Measurements from ENCODE around the gene TDRD10. TPM values are rescaled to one million over a fixed set of nuclear protein-coding genes. Genes with fewer than 3 reads are reported as not detected.

Gene TDRD10
- total RNA-seq, 1 donor from 2014 or later, result not detected

DNA sequence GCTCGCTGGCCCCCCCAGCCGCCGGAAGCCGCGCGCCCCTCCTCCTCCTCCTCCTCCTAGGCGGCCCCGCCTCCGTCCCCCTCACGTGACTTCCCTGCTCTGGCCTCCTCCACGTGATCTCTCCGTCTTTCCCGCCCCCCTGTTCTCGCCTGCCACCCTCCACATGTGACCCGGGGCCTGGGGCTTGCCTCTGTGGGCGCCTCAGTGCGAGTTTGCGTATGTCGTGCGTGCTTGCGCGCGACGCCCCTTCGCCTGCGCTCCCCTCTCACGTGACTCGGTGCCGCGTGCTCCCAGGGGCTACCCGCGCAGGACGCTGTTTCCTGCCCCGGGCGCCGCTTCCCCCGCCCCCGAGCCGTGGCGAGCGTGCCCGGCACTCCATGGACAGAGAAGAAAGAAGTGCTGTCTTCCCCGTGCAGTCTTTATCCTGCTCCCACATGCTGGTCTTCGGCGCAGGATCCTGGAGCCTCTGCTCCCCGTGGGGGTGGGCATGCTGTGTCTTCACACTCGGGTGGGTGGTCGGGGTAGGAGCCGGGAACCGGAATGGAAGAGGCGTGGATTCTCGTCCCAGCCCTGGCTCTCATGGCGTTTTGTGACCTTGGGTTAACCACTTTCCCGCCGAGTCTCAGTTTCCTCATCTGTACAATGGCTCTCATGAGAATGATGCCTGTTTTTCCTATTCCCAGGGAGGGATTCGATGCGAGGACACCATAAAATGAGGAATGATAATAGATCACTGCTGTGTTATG, 56.9 kb downstream of the TDRD10 start:
- peak; percentile 100 for DNase-seq
- Mint-ChIP-seq H3K4me3 (peak overlapping the region; percentile 98), H3K27me3 (no peaks in the 10 kb centered on the region), H3K27ac (peak overlapping the region; percentile 98), H3K4me1 (peaks cover 38% of the 10 kb centered on the region), H3K36me3 (ENCODE audit: low read depth) (peaks cover 34% of the 10 kb centered on the region), H3K9me3 (no peaks in the 10 kb centered on the region)
- intact Hi-C loops (cut with micrococcal nuclease), result loop anchor here (1.0 to 5.0 kb wide), 12 partner anchors 9 to 526 kb away; partner anchors contain the start of genes ADAR, IL6R and UBAP2L

GRCh38 chr1:154559466-154560044, 57.5 kb downstream of the TDRD10 start:
- Mint-ChIP-seq H3K27ac (peak overlapping the region; percentile 98), H3K4me1 (peaks cover 38% of the 10 kb centered on the region), H3K9me3 (no peaks in the 10 kb centered on the region), H3K4me3 (peak overlapping the region; percentile 98), H3K36me3 (ENCODE audit: low read depth) (peaks cover 30% of the 10 kb centered on the region), H3K27me3 (no peaks in the 10 kb centered on the region)
- intact Hi-C loops (cut with micrococcal nuclease), result loop anchor here (1.0 to 5.0 kb wide), 12 partner anchors 9 to 526 kb away; partner anchors contain the start of genes ADAR, IL6R and UBAP2L
- DNase-seq, result peak; percentile 95

- intact Hi-C loops (cut with micrococcal nuclease), result no loop called here
- Mint-ChIP-seq H3K27ac (no peak overlapping the region), H3K27me3 (peaks cover 31% of the 10 kb centered on the region)
These were observed 63.9 kb downstream of the TDRD10 start for GRCh38 chr1:154565876-154566275.

DNA sequence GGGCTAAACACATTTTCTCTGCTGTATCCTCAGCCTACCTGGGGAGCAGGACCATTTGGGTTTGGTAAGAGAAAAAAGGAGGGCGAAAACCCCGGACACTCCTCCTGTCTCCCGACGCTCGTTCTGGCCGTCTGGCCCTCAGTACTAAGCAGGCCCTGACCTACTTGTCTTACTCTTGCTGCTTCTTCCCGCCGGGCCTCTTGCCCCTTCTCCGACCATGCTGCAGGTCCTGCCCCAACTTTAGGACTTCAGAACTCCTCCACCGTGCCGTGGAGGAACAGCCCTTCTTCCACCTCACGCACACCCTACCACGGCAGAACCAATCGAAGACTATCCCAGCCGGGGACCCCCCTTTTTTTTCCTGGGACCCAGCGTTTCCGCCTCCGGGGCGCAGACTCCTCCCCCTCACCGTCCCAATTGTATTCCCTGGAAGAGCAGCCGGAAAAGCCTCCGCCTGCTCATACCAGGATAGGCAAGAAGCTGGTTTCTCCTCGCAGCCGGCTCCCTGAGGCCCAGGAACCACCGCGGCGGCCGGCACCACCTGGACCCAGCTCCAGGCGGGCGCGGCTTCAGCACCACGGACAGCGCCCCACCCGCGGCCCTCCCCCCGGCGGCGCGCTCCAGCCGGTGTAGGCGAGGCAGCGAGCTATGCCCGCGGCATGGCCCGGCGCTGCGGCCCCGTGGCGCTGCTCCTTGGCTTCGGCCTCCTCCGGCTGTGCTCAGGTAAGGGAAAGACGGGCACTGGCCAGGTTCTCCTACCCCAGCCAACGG, 65.6 kb downstream of the TDRD10 start, which contains the start of gene CHRNB2:
Gene CHRNB2 (plus strand): TSS at position 393 of the 771 bp plus-strand sequence. CDS start 267 bp downstream, at position 660.
- Mint-ChIP-seq H3K4me3 (peak within 1 kb of the TSS; percentile 57), H3K27ac (peak within 1 kb of the TSS; percentile 26), H3K4me1 (peaks cover 6% of the 10 kb centered on the region), H3K27me3 (peaks cover 33% of the 10 kb centered on the region), H3K9me3 (no peaks in the 10 kb centered on the region), H3K36me3 (ENCODE audit: low read depth) (no peaks in the 10 kb centered on the region)
- peak; percentile 96 for DNase-seq
- intact Hi-C loops (cut with micrococcal nuclease), result loop anchor here (1.0 kb wide), 1 partner anchor 8 kb away; no protein-coding TSS in a partner anchor

More at GRCh38 chr1:154565876-154566275, 63.9 kb downstream of the TDRD10 start:
- DNase-seq, result no peak
- Mint-ChIP-seq H3K36me3 (ENCODE audit: low read depth) (no peaks in the 10 kb centered on the region), H3K4me3 (no peak overlapping the region), H3K4me1 (peaks cover 6% of the 10 kb centered on the region), H3K9me3 (no peaks in the 10 kb centered on the region)

- Mint-ChIP-seq H3K9me3 (no peaks in the 10 kb centered on the region), H3K4me3 (peak overlapping the region; percentile 57), H3K4me1 (peaks cover 6% of the 10 kb centered on the region), H3K27ac (no peak overlapping the region), H3K27me3 (peaks cover 33% of the 10 kb centered on the region), H3K36me3 (ENCODE audit: low read depth) (no peaks in the 10 kb centered on the region)
- intact Hi-C loops (cut with micrococcal nuclease), result loop anchor here (1.0 kb wide), 1 partner anchor 9 kb away; no protein-coding TSS in a partner anchor
- no peak for DNase-seq
These were observed 66.3 kb downstream of the TDRD10 start for GRCh38 chr1:154568157-154568815.

DNA sequence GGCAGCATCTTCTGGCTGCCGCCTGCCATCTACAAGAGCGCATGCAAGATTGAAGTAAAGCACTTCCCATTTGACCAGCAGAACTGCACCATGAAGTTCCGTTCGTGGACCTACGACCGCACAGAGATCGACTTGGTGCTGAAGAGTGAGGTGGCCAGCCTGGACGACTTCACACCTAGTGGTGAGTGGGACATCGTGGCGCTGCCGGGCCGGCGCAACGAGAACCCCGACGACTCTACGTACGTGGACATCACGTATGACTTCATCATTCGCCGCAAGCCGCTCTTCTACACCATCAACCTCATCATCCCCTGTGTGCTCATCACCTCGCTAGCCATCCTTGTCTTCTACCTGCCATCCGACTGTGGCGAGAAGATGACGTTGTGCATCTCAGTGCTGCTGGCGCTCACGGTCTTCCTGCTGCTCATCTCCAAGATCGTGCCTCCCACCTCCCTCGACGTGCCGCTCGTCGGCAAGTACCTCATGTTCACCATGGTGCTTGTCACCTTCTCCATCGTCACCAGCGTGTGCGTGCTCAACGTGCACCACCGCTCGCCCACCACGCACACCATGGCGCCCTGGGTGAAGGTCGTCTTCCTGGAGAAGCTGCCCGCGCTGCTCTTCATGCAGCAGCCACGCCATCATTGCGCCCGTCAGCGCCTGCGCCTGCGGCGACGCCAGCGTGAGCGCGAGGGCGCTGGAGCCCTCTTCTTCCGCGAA, 69.4 kb downstream of the TDRD10 start:
- Mint-ChIP-seq H3K27ac (no peak overlapping the region), H3K4me3 (no peak overlapping the region), H3K36me3 (ENCODE audit: low read depth) (peaks cover 3% of the 10 kb centered on the region), H3K27me3 (peaks cover 24% of the 10 kb centered on the region), H3K9me3 (no peaks in the 10 kb centered on the region), H3K4me1 (peaks cover 6% of the 10 kb centered on the region)
- intact Hi-C loops (cut with micrococcal nuclease), result no loop called here
- no peak for DNase-seq

DNA sequence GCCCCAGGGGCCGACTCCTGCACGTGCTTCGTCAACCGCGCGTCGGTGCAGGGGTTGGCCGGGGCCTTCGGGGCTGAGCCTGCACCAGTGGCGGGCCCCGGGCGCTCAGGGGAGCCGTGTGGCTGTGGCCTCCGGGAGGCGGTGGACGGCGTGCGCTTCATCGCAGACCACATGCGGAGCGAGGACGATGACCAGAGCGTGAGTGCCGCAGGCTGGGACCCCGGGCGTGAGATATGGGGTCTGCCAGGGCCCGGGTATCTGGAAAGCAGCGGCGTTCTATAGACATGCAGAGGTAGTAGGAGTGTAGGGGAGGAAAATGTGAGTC, 69.9 kb downstream of the TDRD10 start:
- peaks cover 3% of the 10 kb centered on the region for H3K36me3 Mint-ChIP-seq (ENCODE audit: low read depth)
- intact Hi-C loops (cut with micrococcal nuclease), result no loop called here

DNA sequence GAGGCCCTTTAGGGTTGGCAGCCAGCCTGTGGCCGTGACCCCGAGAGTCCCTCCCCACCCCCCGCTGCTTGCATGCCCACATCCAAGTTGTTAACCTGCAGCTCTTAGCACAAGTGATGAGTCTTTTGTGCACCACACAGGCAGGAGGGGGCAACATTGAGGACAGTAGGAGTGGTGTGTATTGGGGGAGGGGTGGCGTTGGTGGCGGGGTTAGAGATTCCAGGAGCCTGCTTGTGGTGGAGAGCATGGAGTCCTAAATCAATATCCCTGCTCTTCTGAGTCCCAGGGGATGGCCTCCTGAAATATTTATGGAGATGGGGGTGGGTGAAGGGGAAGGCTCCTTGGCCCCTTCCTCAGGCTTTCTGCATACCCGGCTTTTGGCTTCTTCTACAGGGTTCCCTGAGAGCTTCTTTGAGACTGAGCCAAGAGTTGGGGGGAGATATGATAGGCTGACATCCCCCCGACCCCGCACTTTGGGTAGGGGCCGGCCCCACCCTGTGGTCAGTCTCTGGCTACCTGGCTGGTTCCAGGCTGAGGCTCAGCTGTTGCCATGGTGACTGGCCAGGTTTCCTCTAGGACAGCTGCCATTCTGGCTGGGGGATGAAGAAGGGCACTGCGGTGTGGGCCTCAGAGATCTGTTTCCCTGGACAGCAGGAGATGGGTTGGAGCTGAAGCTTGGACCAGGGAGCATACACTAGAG, 70.6 kb downstream of the TDRD10 start:
- Mint-ChIP-seq H3K4me1 (peaks cover 3% of the 10 kb centered on the region), H3K27ac (no peak overlapping the region), H3K36me3 (ENCODE audit: low read depth) (peaks cover 3% of the 10 kb centered on the region), H3K4me3 (no peak overlapping the region), H3K9me3 (no peaks in the 10 kb centered on the region), H3K27me3 (peaks cover 13% of the 10 kb centered on the region)
- no peak for DNase-seq
- intact Hi-C loops (cut with micrococcal nuclease), result no loop called here

More for the DNA sequence above, 69.9 kb downstream of the TDRD10 start:
- no peak for DNase-seq
- Mint-ChIP-seq H3K27me3 (peaks cover 19% of the 10 kb centered on the region), H3K9me3 (no peaks in the 10 kb centered on the region), H3K4me1 (peaks cover 6% of the 10 kb centered on the region), H3K27ac (no peak overlapping the region), H3K4me3 (no peak overlapping the region)

DNA sequence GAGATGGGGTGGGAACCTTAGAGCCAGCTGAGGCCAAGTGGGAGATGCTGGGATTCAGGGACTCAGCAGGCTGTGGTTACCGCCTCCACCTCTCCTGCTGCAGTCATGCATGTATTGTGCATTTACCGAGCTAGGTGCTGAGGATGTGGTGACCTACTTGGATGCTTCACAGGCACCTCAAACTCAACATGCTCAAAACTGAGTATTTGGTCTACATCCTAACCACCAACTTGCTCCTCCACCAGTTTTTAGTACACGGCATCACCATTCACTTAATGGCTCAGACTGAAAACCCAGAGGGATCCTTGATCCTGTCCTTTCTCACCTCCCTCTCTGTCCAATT, 71.1 kb downstream of the TDRD10 start:
- Mint-ChIP-seq H3K27ac (no peak overlapping the region), H3K36me3 (ENCODE audit: low read depth) (peaks cover 3% of the 10 kb centered on the region), H3K4me3 (no peak overlapping the region), H3K27me3 (peaks cover 8% of the 10 kb centered on the region), H3K4me1 (no peaks in the 10 kb centered on the region), H3K9me3 (no peaks in the 10 kb centered on the region)
- intact Hi-C loops (cut with micrococcal nuclease), result no loop called here
- DNase-seq, result no peak

- no peak for DNase-seq
- Mint-ChIP-seq H3K36me3 (ENCODE audit: low read depth) (peaks cover 18% of the 10 kb centered on the region), H3K27ac (no peak overlapping the region), H3K9me3 (no peaks in the 10 kb centered on the region), H3K4me1 (no peaks in the 10 kb centered on the region), H3K27me3 (peaks cover 3% of the 10 kb centered on the region), H3K4me3 (no peak overlapping the region)
- intact Hi-C loops (cut with micrococcal nuclease), result no loop called here
These were observed 72.7 kb downstream of the TDRD10 start for GRCh38 chr1:154574716-154575115.

DNA sequence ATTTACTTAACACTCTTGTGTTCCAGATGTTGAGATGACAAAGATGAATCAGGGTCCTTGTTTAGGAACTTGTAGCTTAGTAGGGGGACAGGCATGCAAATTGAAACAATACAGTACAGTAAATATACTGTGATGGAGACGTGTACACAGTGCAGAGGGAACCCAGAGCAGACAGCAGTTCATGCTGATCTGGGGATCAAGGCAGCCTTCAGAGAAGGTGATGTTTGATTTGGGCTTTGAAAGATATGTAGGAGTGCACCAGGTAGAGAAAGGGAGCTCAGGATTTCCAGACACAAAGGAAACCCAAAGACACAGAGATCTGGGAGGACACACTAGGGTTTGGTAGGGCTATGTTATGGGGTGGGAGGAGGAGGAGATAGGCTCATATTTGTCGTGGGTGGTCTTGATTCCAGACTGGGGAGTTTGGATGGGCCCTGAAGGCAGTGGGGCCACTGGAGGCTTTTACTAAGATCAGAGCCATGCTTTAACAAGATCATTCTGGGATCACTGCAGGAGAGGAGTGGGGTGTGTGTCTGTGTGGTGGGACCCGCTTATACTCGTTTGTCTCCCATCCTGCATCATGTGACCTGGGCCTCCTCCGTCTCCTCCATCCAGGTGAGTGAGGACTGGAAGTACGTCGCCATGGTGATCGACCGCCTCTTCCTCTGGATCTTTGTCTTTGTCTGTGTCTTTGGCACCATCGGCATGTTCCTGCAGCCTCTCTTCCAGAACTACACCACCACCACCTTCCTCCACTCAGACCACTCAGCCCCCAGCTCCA, 73.3 kb downstream of the TDRD10 start:
- intact Hi-C loops (cut with micrococcal nuclease), result no loop called here
- Mint-ChIP-seq H3K4me1 (no peaks in the 10 kb centered on the region), H3K27me3 (peaks cover 2% of the 10 kb centered on the region)

DNA sequence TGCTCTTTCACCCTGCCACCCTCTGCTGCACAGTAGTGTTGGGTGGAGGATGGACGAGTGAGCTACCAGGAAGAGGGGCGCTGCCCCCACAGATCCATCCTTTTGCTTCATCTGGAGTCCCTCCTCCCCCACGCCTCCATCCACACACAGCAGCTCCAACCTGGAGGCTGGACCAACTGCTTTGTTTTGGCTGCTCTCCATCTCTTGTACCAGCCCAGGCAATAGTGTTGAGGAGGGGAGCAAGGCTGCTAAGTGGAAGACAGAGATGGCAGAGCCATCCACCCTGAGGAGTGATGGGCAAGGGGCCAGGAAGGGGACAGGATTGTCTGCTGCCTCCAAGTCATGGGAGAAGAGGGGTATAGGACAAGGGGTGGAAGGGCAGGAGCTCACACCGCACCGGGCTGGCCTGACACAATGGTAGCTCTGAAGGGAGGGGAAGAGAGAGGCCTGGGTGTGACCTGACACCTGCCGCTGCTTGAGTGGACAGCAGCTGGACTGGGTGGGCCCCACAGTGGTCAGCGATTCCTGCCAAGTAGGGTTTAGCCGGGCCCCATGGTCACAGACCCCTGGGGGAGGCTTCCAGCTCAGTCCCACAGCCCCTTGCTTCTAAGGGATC, 74.0 kb downstream of the TDRD10 start:
- peaks cover 23% of the 10 kb centered on the region for H3K36me3 Mint-ChIP-seq (ENCODE audit: low read depth)
- H3K4me3 Mint-ChIP-seq, result no peak overlapping the region
- H3K27me3 Mint-ChIP-seq, result peaks cover under 1% of the 10 kb centered on the region
- no peaks in the 10 kb centered on the region for H3K4me1 Mint-ChIP-seq
- DNase-seq, result no peak
- H3K9me3 Mint-ChIP-seq, result no peaks in the 10 kb centered on the region
- intact Hi-C loops (cut with micrococcal nuclease), result no loop called here
- peak overlapping the region; percentile 35 for H3K27ac Mint-ChIP-seq

More for the DNA sequence above, 73.3 kb downstream of the TDRD10 start:
- Mint-ChIP-seq H3K9me3 (no peaks in the 10 kb centered on the region), H3K27ac (peak overlapping the region; percentile 13), H3K4me3 (no peak overlapping the region), H3K36me3 (ENCODE audit: low read depth) (peaks cover 20% of the 10 kb centered on the region)
- no peak for DNase-seq

All from activated CD4-positive, alpha-beta T cell treated with anti-CD3 and anti-CD28 coated beads, Interleukin-2, amount 10 ng/mL, durations not matched to agents 24 days and 14 days (primary cell).